ENCODE measurements around the gene CACNG1. TPM values are rescaled to one million over a fixed set of nuclear protein-coding genes. Genes with fewer than 3 reads are reported as not detected.

Gene CACNG1
- total and polyA plus RNA-seq, 2 of the 4 experiments (the other 2 are of a cell fraction): not detected

DNA sequence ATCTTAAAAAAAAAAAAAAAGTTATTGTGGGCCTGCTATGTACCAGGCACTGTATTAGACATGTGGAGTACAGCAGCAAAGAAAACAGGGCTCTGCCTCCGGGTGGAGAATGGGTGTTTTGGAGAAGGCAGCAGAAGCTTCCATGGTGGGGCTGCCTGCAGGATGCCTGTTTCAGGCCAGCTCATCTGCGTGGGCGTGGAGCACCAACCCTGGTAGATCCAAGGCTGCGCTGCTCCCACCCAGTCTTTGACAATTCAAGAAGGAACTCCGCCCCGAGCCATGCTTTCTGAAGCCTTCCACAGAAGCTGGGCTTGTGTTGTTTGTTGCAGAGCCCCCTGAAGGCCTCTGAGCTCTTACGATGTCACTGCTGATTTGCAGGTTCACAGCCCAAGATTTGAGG lies 23.2 kb upstream of the CACNG1 start:
- no peak overlapping the region for H2AK5ac ChIP-seq (ENCODE audit: low read depth, low read length)
- no peaks in the 10 kb centered on the region for H3K4me1 ChIP-seq (ENCODE audit: control insufficient read depth, insufficient read depth, low read length)
- WGBS, 2 experiments (ENCODE audit: extremely low coverage in 2 of 2, insufficient read length in 1 of 2): 81% methylated on average over 6 of the region's 7 CpGs; no CpG with 5 or more reads in 1 of the 2 experiments
- peaks cover 33% of the 10 kb centered on the region for H3K27me3 ChIP-seq (ENCODE audit: control insufficient read depth, insufficient read depth, low read length)
- no peaks in the 10 kb centered on the region for H3K9me3 ChIP-seq (ENCODE audit: control insufficient read depth, insufficient read depth, low read length)
- H4K8ac ChIP-seq (ENCODE audit: low read depth in 2 of 2, low read length in 2 of 2): no peak overlapping the region
- no peak overlapping the region for H4K91ac ChIP-seq (ENCODE audit: insufficient read depth, low read depth, low read length)
- H3K56ac ChIP-seq (ENCODE audit: extremely low read depth, insufficient read depth, low read length): no peak overlapping the region
- H2AK9ac ChIP-seq (replicated peaks; ENCODE audit: low read depth, low read length, poor library complexity): no peak overlapping the region
- H2BK20ac ChIP-seq (ENCODE audit: low read depth, low read length): no peak overlapping the region
- ChIA-PET CTCF (no interaction called here), POLR2A (ENCODE audit: unreplicated experiment) (no interaction called here)
- H3K4me3 ChIP-seq (ENCODE audit: insufficient read depth, low read depth, low read length): no peak overlapping the region
- dilution Hi-C loops (cut with HindIII; ENCODE audit: low sequenced_read_pairs, unreplicated experiment) (no loop called here), in situ Hi-C loops (cut with MboI; ENCODE audit: low sequenced_read_pairs) (no loop called here), intact Hi-C loops (cut with micrococcal nuclease) (no loop called here)
- TF ChIP-seq MAFK (IDR thresholded peaks at IDR 0.05; ENCODE audit: low read depth, low read length): no peak
- TF ChIP-seq, protein P1, sequence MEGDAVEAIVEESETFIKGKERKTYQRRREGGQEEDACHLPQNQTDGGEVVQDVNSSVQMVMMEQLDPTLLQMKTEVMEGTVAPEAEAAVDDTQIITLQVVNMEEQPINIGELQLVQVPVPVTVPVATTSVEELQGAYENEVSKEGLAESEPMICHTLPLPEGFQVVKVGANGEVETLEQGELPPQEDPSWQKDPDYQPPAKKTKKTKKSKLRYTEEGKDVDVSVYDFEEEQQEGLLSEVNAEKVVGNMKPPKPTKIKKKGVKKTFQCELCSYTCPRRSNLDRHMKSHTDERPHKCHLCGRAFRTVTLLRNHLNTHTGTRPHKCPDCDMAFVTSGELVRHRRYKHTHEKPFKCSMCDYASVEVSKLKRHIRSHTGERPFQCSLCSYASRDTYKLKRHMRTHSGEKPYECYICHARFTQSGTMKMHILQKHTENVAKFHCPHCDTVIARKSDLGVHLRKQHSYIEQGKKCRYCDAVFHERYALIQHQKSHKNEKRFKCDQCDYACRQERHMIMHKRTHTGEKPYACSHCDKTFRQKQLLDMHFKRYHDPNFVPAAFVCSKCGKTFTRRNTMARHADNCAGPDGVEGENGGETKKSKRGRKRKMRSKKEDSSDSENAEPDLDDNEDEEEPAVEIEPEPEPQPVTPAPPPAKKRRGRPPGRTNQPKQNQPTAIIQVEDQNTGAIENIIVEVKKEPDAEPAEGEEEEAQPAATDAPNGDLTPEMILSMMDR (conservative IDR thresholded peaks at IDR 0.05; ENCODE audit: low read depth, low read length): no peak
- TF ChIP-seq FOS (IDR thresholded peaks at IDR 0.05; ENCODE audit: low read depth, low read length): no peak
- TF ChIP-seq RAD21 (IDR thresholded peaks at IDR 0.05; ENCODE audit: low read length): no peak
- H3K18ac ChIP-seq (ENCODE audit: low read depth, low read length): no peak overlapping the region
- no peak overlapping the region for H2BK120ac ChIP-seq (ENCODE audit: low read depth, low read length)
- H3K79me1 ChIP-seq (ENCODE audit: low read depth in 1 of 2, low read length in 2 of 2): no peaks in the 10 kb centered on the region
- H2BK5ac ChIP-seq (ENCODE audit: low read depth, low read length, poor library complexity, severe bottlenecking): no peak overlapping the region
- no peak overlapping the region for H4K5ac ChIP-seq (ENCODE audit: low read depth, low read length)
- H3K4ac ChIP-seq (ENCODE audit: low read depth, low read length): no peak overlapping the region
- H3K14ac ChIP-seq (replicated peaks; ENCODE audit: low read depth, low read length): no peak overlapping the region
- no TSS peak for BruUV-seq (replicated peaks)
- H2BK15ac ChIP-seq (ENCODE audit: low read depth, low read length): no peak overlapping the region
- DNase-seq (no peak), ATAC-seq (ENCODE audit: low read depth) (no peak)
- H3K36me3 ChIP-seq (ENCODE audit: control insufficient read depth, insufficient read depth, low read length): no peaks in the 10 kb centered on the region
- H3K9ac ChIP-seq (ENCODE audit: low read depth, low read length): no peak overlapping the region
- H3K23ac ChIP-seq (ENCODE audit: low read depth, low read length): no peak overlapping the region
- H3K9me1 ChIP-seq (ENCODE audit: insufficient read depth, low read length): peaks cover 5% of the 10 kb centered on the region; the same call in 1 of the 2 replicates
- no peaks in the 10 kb centered on the region for H4K20me1 ChIP-seq (ENCODE audit: insufficient read depth, low read length)
- no peak overlapping the region for H2AFZ ChIP-seq (replicated peaks; ENCODE audit: low read length, poor library complexity)
- no peak overlapping the region for H3K27ac ChIP-seq (ENCODE audit: insufficient read depth, low read length)
- H3K4me2 ChIP-seq (ENCODE audit: low read depth, low read length): no peak overlapping the region

All from IMR-90 (cell line).